Measurements from ENCODE around the gene SCML1.

The SCML1 gene

GRCh38 chrX:17736856-17737709, at the start of gene SCML1:
SCML1 (plus strand) TSS chrX:17737493; CDS start chrX:17744187, 6,694 bp downstream.
- peak; percentile 98 for DNase-seq

- no peak for DNase-seq
Measured at GRCh38 chrX:17687648-17688047, 49.6 kb upstream of the SCML1 start.

- DNase-seq, result peak; percentile 91
Measured at GRCh38 chrX:17689971-17690409, 47.3 kb upstream of the SCML1 start.

GRCh38 chrX:17692709-17693346, 44.5 kb upstream of the SCML1 start:
- DNase-seq, result peak; percentile 90

- DNase-seq, result peak; percentile 4
Measured at GRCh38 chrX:17697191-17697590, 40.1 kb upstream of the SCML1 start.

GRCh38 chrX:17700976-17701375, 36.3 kb upstream of the SCML1 start:
- peak; percentile 30 for DNase-seq

GRCh38 chrX:17703201-17703600, 34.1 kb upstream of the SCML1 start:
- no peak for DNase-seq

- no peak for DNase-seq
Measured at GRCh38 chrX:17705211-17705610, 32.1 kb upstream of the SCML1 start.

- no peak for DNase-seq
Measured at GRCh38 chrX:17706676-17707075, 30.6 kb upstream of the SCML1 start.

GRCh38 chrX:17707731-17708130, 29.6 kb upstream of the SCML1 start:
- no peak for DNase-seq

- no peak for DNase-seq
Measured at GRCh38 chrX:17710871-17711301, 26.4 kb upstream of the SCML1 start.

- no peak for DNase-seq
Measured at GRCh38 chrX:17713288-17713687, 24.0 kb upstream of the SCML1 start.

- DNase-seq, result no peak
Measured at GRCh38 chrX:17718649-17719165, 18.6 kb upstream of the SCML1 start.

GRCh38 chrX:17719711-17720110, 17.6 kb upstream of the SCML1 start:
- no peak for DNase-seq

- DNase-seq, result no peak
Measured at GRCh38 chrX:17721715-17722114, 15.6 kb upstream of the SCML1 start.

GRCh38 chrX:17725181-17725580, 12.1 kb upstream of the SCML1 start:
- DNase-seq, result no peak

- no peak for DNase-seq
Measured at GRCh38 chrX:17732138-17732783, 5.0 kb upstream of the SCML1 start.

GRCh38 chrX:17735406-17735805, 1.9 kb upstream of the SCML1 start:
- no peak for DNase-seq

- no peak for DNase-seq
Measured at GRCh38 chrX:17736478-17736855, 826 bp upstream of the SCML1 start.

- no peak for DNase-seq
Measured at GRCh38 chrX:17737710-17737985, 355 bp downstream of the SCML1 start.

GRCh38 chrX:17737986-17738713, 857 bp downstream of the SCML1 start:
- peak; percentile 77 for DNase-seq

GRCh38 chrX:17738737-17739535, 1.6 kb downstream of the SCML1 start:
- DNase-seq, result no peak
